Left ventricle myocardium inferior (tissue), 1 donor: ENCODE results near the gene AK9. TPM values are rescaled to one million over a fixed set of nuclear protein-coding genes. Genes with fewer than 3 reads are reported as not detected.

Source experiments
- DNase-seq: peaks from one replicate; pipeline ENCODE4 v3.0.0-alpha.2; 2020
- H3K27ac ChIP-seq: fragments of 200-600 bp; replicated peaks from 2 replicates; pipeline ENCODE4 v1.8.0; 2021
- H3K27me3 ChIP-seq: fragments of 200-600 bp; 2 replicates; pipeline ENCODE4 v1.8.0; 2021; ENCODE audit warnings: low read depth
- H3K36me3 ChIP-seq: fragments of 200-600 bp; 2 replicates; pipeline ENCODE4 v1.8.0; 2021
- H3K4me1 ChIP-seq: fragments of 200-600 bp; 2 replicates; pipeline ENCODE4 v1.8.0; 2021
- H3K4me3 ChIP-seq: fragments of 200-600 bp; 2 replicates; pipeline ENCODE4 v1.8.0; 2021; ENCODE audit warnings: mild to moderate bottlenecking, moderate library complexity
- H3K9me3 ChIP-seq: fragments of 200-600 bp; replicated peaks from 2 replicates; pipeline ENCODE4 v1.8.0; 2021
- CTCF ChIP-seq: fragments of 200-600 bp; IDR thresholded peaks from 2 replicates; pipeline ENCODE4 v1.8.0; 2021; ENCODE audit warnings: antibody characterized with exemption, mild to moderate bottlenecking, borderline replicate concordance
- intact Hi-C: fragments of 100-400 bp; cut with micrococcal nuclease; formaldehyde crosslinking; loops from one replicate; pipeline ENCODE4 v1.11.0; 2022
- total RNA-seq: library from RNA; stranded (reverse); fragmentation: NEBNext Ultra II Directional; extraction: Animal tissue kit (Norgen Biotek cat#: 25700); gene quantifications from one replicate; pipeline ENCODE4 v1.2.1, GENCODE V29; 2021
- donor health status: DM: no; HTN: yes; CAD: no; lungs with severe emphysema.

AK9 gene
- total RNA-seq, 1 donor from 2014 or later = 12.6 TPM

GRCh38 chr6:109508166-109508860, 182.7 kb downstream of the AK9 start:
- H3K36me3 ChIP-seq = no peaks in the 10 kb centered on the region
- no peaks in the 10 kb centered on the region for H3K9me3 ChIP-seq
- peaks cover 7% of the 10 kb centered on the region for H3K4me1 ChIP-seq
- no peak for TF ChIP-seq CTCF
- H3K27me3 ChIP-seq = no peaks in the 10 kb centered on the region
- no peak overlapping the region for H3K27ac ChIP-seq
- H3K4me3 ChIP-seq = no peak overlapping the region
- DNase-seq = no peak
- intact Hi-C loops = no loop called here

- H3K9me3 ChIP-seq = no peaks in the 10 kb centered on the region
- H3K4me3 ChIP-seq = no peak overlapping the region
- intact Hi-C loops = no loop called here
- TF ChIP-seq CTCF = no peak
- H3K27me3 ChIP-seq = no peaks in the 10 kb centered on the region
- no peak overlapping the region for H3K27ac ChIP-seq
- peaks cover under 1% of the 10 kb centered on the region for H3K4me1 ChIP-seq
- H3K36me3 ChIP-seq = no peaks in the 10 kb centered on the region
- no peak for DNase-seq
Measured at GRCh38 chr6:109507490-109508072, 183.4 kb downstream of the AK9 start.

DNA sequence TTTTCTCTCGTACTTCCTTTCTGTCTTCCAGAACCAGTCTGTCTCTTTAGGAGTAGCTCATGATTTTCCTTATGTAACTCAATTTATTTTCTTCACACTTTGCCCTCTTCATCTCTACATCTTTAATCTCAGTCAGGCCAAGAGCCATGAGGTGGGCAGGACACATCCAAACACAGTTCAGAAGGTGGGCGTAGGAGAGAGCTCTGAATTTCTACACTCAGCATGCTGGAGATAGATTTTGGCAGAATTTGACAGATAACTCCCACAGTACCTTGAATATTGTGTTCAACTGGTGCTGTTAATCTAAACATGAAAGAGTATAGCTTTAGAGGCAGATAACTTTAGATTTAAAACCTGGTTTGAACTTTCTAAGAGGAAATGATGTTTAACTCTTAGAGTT, 184.2 kb downstream of the AK9 start:
- no peaks in the 10 kb centered on the region for H3K36me3 ChIP-seq
- H3K27ac ChIP-seq = no peak overlapping the region
- H3K9me3 ChIP-seq = no peaks in the 10 kb centered on the region
- H3K27me3 ChIP-seq = no peaks in the 10 kb centered on the region
- H3K4me3 ChIP-seq = no peak overlapping the region
- intact Hi-C loops = no loop called here
- no peaks in the 10 kb centered on the region for H3K4me1 ChIP-seq
- TF ChIP-seq CTCF = no peak
- DNase-seq = no peak

DNA sequence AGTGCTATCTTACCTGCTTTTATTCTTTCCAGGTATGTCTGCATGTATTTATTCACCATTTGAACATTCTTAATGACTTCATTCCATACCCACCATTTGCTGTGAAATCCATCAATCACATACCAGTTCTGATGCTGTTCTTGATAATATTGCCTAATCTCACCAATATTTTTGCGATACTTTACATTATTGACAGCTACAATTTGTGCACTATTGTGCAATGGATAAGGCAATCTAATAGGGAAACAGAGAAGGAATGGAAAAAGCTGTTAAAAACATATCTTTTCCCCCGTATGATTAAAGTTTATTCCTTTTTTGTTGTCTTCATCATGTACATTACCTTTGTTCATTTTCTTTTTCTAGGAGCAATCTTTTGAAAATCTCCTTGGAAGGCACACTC, 184.7 kb downstream of the AK9 start:
- no peaks in the 10 kb centered on the region for H3K27me3 ChIP-seq
- intact Hi-C loops = no loop called here
- H3K36me3 ChIP-seq = no peaks in the 10 kb centered on the region
- H3K27ac ChIP-seq = no peak overlapping the region
- TF ChIP-seq CTCF = no peak
- DNase-seq = no peak
- no peak overlapping the region for H3K4me3 ChIP-seq
- H3K9me3 ChIP-seq = no peaks in the 10 kb centered on the region
- no peaks in the 10 kb centered on the region for H3K4me1 ChIP-seq

DNA sequence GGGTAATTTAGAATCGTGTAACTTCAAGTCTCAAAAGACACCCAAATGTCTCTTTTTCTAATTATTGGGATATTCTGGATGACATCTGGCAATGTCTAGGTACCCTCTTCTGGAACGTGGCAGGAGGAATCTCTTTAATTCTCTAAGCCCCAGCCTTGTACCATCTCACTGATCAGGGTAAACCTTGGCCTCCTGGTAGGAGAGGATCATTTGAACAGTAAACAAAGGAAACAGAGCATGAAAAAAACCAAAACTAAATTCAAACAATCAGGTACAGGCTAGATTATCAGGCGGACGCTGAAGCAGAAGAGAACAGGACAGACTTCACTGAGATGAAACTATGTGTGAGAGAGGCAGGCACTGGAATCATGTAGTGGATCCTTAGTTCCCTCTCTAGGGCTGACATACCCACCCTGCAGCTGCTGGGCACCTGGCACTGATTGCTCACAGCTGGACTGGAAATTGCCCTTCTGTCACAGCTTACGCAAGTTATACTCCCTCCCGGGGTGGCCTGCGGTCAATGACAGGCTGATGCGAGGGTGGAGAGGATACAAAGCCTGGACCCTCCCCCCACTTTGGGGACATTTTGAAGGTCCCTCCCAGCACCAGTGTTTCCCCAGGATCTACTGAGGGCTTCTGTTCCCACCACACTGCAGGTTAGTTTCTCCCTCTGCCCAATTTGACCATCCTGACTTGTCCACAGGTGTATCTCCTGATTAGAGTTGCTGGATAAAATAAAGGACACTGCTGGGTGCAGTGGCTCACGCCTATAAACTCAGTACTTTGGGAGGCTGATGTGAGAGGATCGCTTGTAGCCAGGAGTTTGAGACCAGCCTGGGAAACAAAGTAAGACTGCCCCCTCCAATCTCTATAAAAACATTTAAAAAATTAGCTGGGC, 187.4 kb downstream of the AK9 start:
- Histone ChIP-seq H3K4me3 (no peak overlapping the region), H3K27ac (no peak overlapping the region), H3K4me1 (no peaks in the 10 kb centered on the region), H3K27me3 (no peaks in the 10 kb centered on the region), H3K36me3 (no peaks in the 10 kb centered on the region), H3K9me3 (no peaks in the 10 kb centered on the region)
- DNase-seq = no peak
- intact Hi-C loops = no loop called here
- no peak for TF ChIP-seq CTCF
